ENCODE data around the gene EFEMP2.

Gene EFEMP2

DNA sequence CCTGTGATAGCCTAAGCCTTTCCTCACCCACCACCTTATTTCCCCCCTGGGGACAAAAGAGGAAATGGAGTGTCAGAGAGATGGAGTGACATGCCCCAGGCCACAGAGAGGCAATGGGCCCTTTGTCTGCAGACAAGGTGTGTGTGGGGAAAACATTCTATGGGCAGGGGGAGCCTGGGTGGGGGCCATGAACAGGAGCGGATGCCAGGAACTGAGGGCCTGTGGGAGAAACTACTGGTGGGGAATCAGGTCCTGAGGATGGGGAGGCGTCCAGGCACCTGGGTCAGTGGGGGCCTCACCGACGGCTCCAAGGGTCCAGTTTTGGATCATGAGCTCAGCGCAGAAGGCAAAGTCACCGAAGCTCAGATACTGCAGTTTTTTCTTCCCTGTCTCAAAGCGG lies 12.6 kb upstream of the EFEMP2 start:
- DNase-seq (ENCODE audit: low read depth in 2 of 3, low spot score in 1 of 3): no peak

DNA sequence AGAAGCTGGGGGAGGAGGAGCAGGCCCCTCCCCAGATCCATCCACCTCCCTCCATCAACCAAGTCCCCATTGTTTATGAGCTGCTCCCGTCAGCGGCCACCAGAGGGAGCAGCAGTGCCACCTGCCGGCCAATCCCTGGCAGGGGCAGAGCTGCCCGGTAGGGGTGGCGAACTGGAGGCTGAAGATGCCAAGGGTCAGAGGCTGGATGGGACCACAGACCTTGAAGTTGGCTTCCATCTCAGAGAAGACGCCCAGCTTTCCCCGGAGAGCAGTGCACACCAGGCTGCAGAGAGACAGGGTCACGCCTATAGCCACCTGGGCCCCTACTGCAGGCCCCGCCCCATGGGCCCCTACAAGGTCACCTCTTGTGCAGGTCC lies 12.1 kb upstream of the EFEMP2 start:
- peak; percentile 59 to 78 (median 75) for DNase-seq (ENCODE audit: low read depth in 2 of 3, low spot score in 1 of 3)

DNA sequence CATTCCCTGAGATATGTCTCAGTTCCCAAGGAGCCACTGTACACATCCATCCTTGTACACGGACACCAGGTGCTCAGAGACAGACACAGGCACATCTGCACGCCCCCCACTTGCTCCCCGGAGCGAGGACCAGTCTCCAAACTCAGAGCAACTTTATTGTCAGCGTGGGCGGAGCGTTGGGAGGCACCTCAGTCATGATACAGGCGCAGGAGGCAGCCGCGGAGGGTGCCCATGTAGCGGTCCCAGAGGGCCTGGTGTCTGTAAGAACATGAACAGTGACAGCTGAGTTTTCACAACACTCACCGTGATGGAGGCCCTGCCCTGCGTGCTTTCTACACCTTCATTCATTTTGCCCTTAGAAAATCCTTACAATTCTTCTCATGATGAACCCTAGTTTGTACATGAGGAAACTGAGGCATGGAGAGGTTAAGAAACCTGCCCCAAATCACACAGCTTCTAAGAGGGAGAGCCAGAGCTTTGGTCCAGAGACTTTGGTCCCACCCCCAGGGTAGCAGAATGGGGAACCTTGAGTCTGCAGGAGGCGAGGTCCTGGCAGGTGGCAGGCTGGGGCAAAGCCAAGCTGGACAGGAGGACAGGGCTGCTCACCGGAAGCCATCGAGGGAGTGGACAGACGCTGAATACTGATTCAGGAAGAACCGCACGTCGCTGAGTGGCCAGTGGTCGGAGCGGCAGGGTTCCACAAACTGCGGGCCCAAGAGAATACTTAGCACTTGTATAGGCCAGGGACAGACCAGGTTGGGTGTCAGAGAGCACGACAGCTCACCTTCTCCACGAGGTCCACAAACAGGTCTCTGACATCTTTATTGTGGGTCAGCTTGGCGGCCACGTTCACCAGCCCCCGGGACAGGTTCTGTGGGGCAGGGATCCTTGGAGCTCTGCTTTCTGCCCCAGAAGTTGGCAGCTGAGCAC lies 11.5 kb upstream of the EFEMP2 start:
- no peak for DNase-seq (ENCODE audit: low read depth in 2 of 3, low spot score in 1 of 3)

DNA sequence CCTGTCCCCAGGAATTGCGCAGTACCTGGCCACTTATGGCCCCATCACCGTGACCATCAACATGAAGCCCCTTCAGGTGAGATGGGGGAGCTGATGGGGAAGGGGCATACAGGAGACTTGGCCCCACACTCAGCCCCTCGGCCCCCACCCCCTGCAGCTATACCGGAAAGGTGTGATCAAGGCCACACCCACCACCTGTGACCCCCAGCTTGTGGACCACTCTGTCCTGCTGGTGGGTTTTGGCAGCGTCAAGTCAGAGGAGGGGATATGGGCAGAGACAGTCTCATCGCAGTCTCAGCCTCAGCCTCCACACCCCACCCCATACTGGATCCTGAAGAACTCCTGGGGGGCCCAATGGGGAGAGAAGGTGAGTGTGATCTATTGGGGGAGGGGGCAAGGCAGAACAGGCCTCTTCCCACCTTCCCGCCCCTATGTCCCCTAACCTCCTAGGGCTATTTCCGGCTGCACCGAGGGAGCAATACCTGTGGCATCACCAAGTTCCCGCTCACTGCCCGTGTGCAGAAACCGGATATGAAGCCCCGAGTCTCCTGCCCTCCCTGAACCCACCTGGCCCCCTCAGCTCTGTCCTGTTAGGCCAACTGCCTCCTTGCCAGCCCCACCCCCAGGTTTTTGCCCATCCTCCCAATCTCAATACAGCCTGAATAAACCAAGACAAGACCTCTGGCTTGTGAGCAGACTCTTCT lies 10.6 kb upstream of the EFEMP2 start:
- DNase-seq (ENCODE audit: low read depth in 2 of 3, low spot score in 1 of 3): no peak

DNA sequence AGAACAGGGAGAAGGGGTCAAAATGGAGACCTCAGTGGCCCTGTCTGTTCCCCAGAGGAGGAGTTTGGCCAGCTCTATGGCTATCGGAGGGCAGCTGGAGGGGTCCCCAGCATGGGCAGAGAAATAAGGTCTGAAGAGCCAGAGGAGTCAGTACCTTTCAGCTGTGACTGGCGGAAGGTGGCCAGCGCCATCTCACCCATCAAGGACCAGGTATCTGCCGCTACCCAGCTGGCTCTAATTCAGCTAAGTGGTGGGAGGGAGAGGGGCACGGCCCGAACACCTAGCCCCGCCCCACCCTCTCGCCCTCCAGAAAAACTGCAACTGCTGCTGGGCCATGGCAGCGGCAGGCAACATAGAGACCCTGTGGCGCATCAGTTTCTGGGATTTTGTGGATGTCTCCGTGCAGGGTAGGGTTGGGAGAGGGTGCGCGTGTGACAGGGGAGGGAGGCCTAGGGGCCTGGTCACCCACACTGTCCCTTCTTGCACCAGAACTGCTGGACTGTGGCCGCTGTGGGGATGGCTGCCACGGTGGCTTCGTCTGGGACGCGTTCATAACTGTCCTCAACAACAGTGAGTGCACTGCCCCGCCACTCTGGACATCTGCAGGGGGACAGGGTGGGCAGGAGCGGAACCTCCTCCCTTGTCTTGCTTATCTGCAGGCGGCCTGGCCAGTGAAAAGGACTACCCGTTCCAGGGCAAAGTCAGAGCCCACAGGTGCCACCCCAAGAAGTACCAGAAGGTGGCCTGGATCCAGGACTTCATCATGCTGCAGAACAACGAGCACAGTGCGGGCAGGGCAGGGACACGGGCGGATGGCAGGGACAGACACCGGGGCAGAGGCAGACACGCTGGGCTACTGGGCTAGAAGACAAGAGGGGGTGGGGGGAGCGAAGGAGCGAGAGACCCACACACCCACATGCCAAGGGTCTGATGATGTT lies 9.8 kb upstream of the EFEMP2 start:
- no peak for DNase-seq (ENCODE audit: low read depth in 2 of 3, low spot score in 1 of 3)

DNA sequence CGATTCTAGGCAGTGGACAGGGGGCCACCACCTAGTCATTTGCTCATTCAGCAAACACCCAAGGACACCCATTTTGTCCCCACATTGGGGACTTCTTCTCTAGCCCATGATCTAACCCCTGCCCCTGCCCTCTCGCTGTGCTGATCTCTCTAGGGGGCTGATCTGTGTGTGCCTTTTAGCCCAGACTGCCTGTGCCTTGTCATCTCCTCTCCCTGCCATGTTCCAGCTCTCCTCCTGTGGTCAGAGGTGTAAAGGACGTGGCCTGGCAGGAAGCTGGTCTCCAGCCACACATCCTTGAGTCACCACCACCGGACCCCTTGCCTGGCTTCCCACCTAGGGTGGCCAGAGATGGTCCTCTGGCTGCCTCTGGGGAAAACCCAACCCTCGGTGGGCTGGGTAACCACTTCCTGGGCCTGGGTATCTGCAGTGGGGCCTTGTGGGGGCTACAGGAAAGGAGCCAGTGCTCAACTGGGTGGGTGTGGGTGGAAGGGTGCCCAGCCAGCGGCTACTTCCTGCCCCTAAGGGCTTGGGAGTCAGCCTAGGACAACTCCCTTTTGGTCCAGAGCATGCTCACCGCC lies 8.3 kb upstream of the EFEMP2 start:
- no peak for DNase-seq (ENCODE audit: low read depth in 2 of 3, low spot score in 1 of 3)

DNA sequence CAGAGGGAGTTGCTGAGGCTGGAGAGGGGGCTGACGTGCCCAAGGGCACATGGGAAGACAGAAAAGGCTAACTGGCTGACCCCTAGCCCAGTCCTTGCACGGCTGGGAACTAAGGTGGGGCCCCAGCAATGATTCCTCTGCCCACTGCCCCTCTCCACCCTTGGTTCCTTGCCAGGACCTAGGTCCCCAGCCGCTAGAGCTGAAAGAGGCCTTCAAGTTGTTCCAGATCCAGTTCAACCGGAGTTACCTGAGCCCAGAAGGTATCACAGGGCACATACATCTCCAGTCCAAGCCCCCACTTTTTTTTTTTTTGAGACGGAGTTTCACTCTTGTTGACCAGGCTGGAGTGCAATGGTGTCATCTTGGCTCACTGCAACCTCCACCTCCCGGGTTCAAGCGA lies 7.4 kb upstream of the EFEMP2 start:
- DNase-seq (ENCODE audit: low read depth in 2 of 3, low spot score in 1 of 3): no peak

DNA sequence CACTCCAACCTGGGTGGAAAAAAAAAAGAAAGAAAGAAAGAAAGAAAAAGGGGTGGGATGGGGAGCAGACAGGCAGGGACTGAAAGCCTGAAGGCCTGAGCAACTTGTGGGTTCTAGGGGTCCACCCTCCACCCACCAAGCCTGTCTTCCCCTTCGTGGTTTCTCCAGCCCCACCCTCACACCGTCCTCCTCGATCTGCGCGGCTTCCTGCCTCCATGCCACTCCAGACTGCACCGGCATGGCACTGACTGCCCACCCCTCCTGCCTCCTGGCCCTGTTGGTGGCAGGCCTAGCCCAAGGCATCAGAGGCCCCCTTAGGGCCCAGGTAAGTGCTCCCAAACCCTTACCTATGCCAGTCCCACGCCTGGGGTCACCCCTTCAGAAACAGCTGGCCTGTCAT lies 7.0 kb upstream of the EFEMP2 start, which contains the start of gene CTSW:
CTSW (plus strand) TSS at position 221 of the 400 bp plus-strand sequence; CDS start at position 239, 18 bp downstream.
- DNase-seq (ENCODE audit: low read depth in 2 of 3, low spot score in 1 of 3): no peak

DNA sequence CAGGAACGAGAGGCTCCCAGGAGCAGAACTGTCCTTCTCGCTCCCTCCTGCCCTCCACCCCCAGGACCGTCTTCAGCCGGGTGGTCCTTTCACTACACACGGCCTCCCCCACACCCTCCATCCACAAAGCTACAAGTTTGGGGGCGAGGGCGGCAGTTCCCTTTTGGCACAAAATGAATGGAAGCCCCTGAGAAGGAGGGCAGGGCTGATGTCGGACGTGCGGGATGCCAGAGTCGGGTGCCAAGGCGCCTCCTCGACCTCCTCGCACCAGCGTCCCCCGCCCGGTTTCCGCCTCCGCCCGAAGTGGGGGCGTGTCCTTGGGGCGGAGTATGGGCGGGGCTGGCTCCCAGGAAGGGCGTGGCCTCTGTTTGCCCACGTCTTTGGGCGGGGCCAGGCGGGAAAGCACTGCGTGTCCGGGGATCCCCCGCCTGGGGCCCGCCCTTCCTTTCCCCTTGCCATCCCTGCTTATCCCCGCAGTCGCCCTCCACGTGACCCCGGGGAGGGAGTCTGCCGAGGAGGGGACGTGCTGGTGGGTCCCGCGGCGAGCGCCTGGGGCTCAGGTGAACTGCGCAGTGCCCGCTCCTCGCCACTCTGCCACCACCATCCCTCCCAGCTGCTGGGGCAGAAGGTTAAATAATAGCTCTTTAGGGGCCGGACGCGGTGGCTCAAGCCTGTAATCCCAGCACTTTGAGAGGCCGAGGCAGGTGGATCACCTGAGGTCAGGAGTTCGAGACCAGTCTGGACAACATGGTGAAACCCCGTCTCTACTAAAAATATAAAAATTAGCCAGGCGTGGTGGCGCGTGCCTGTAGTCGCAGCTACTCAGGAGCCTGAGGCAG lies 937 bp upstream of the EFEMP2 start:
- DNase-seq (ENCODE audit: low read depth in 2 of 3, low spot score in 1 of 3): peak; percentile 92 to 99 (median 92)

DNA sequence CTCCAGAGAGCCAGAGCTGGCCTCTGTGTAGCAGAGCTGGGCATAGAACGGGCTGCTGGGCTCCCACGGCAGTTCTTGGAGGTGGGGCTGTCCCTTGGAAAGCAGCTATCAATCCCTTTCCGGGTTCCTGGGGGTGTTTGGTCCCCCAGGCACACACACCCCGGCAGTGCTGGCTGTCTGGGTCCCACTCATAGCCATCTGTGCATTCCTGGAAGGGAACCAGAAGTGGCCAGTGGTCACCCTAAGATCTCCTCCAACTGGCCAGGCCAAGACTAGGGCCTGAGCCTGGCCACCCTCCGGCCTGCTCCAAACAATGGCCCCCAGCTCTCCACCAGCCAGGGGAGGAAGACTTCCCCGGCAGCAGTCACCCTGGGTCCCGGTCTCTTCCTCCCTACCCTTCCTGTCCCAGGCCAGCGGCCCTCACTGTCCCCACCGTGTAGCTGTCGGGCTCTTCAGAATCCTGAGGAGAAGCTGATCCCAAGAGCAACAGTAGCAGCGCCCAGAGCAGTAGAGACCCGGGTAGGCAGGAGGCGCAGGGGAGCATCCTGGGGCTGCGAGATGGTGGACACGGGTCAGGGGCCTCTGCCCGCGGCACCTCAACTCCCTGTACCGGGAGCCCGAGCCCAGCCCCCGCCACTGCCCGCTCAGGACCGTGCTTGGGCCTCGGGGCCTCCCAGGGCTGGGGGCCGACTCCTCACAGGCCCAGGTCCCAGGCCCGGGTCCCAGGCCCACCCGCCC lies 620 bp downstream of the EFEMP2 start:
- DNase-seq (ENCODE audit: low read depth in 2 of 3, low spot score in 1 of 3): no peak

DNA sequence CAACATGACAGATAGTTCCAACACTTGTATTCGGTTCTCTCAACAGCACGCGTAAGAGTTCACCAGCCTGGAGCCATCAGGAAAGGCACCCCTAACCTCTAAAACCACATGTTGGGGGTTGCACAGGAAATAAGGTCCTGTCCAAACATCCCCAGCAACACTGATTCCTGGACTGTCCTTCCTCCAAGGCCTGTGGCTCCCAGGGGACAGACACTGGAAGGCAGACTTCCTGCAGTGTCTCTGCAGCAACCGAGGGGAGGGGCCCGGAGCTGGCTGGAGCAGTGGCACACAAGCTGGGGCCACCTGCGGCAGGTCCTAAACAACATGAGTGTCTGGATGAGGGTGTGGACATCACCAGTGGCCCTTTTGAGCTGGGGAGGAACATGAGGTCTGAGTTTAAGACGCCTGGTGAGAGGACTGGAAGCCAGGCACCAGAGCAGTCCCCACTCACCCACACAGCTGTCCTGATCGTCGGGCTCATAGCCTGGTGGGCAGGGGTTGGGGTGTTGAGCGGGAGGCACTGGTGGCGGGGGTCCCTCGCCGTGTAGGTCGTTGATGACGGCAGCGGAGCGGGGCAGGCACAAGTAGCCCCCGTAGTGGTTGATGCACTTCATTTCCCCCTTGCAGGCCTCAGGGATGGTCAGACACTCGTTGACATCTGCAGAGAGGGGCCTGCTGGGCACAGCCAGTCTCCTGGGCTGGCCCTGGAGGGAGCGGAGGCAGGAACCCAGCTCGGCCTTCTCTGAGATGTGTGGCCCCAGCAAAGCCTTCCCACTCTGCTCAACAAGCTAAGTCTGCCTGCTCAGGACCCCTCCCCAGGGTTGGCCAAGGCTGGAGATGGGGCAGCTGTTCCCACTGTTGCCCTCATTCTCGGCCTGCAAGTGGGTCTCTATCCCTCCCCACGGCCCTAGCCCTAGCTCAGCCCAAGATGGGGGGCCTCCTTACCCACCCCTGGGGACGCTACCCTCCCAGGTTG lies 1.6 kb downstream of the EFEMP2 start:
- no peak for DNase-seq (ENCODE audit: low read depth in 2 of 3, low spot score in 1 of 3)

DNA sequence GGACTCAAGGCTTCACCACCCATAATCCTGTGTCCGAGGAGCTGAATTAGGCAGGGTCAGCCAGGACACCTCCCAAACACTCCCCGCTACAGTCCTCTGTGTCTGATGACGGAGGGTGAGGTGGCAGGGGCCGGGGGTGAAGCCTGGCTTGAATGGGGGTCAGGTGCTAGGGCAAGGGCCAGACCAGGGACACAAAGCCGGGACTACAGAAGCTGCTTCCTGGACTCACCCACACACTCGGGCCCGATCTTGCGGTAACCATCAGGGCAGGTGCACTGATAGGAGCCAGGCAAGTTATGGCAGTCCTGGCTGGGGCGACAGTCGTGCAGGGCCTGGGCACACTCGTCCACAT lies 2.3 kb downstream of the EFEMP2 start:
- DNase-seq (ENCODE audit: low read depth in 2 of 3, low spot score in 1 of 3): no peak

DNA sequence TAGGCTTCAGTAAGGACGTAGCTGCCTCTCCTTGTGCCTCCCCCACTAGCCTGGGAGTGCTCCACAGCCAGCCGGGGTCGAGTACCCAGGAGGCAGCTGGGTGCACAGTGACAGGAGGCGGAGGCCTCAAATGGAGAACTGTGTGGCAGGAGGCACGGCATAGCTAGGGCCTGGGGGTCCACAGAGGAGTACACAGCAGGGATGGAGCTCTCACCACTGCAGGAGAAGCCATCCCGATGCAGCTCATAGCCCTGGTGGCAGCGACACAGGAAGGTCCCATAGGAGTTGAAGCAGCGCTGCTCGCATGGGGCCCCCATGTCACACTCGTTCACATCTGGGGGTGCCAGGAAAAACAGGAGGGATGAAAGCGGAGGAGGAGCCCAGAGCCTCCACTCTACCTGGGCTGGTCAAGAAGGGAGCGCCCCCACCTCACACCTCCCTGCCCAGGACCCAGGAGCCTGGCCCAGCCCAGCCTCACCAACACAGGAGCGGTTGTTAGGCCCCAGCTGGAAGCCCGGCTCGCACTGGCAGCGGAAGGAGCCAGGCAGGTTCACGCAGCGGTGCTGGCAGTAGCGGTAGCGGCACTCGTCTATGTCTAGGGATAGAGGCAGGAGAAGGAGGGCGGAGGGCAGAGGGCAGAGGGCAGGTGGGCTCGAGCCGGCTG lies 2.8 kb downstream of the EFEMP2 start:
- no peak for DNase-seq (ENCODE audit: low read depth in 2 of 3, low spot score in 1 of 3)

DNA sequence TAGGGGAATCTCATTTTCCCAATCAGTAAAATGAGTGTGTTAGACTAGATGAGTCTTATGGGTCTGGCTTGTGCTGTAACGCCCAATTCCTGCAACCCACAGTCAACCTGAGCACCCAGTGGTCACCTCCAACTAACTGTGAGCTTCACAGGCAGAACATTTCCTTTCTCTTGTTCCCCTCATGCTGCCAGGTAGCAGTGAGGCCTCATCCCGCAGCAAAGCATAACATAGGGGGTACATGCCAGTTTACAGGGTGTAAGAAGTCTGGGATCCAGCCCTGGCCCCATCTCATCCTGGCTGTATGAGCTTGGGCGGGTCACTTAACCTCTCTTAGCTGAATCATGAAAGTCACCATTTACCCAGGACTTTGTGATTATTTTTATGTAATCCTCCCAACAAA lies 3.7 kb downstream of the EFEMP2 start:
- no peak for DNase-seq (ENCODE audit: low read depth in 2 of 3, low spot score in 1 of 3)

DNA sequence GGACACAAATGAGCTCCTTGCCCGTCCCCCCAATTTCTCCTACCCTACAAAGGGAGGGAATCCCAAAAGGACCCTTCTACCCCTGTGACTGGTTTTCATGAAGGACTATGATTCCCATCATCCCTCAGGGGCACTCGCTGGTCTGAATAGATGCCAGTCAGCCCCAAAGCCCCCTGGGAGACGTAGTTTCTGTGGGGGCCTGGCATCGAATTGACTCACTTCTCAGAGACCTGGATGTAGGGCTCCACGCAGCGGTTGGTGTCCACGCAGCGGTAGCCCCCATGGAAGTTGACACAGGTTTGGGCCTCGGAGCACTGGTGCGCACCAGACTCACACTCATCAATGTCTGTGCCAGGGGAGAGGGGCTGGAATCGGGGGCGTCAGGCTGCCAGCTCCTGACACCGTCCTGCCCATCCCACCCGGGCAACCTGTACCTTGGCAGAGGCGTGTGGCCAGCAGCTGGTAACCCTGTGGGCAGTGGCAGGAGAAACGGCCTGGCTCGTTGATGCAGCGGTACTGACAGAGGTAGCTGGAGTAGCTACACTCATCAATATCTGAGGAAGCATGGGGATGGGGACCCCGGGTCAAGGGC lies 4.4 kb downstream of the EFEMP2 start:
- no peak for DNase-seq (ENCODE audit: low read depth in 2 of 3, low spot score in 1 of 3)

DNA sequence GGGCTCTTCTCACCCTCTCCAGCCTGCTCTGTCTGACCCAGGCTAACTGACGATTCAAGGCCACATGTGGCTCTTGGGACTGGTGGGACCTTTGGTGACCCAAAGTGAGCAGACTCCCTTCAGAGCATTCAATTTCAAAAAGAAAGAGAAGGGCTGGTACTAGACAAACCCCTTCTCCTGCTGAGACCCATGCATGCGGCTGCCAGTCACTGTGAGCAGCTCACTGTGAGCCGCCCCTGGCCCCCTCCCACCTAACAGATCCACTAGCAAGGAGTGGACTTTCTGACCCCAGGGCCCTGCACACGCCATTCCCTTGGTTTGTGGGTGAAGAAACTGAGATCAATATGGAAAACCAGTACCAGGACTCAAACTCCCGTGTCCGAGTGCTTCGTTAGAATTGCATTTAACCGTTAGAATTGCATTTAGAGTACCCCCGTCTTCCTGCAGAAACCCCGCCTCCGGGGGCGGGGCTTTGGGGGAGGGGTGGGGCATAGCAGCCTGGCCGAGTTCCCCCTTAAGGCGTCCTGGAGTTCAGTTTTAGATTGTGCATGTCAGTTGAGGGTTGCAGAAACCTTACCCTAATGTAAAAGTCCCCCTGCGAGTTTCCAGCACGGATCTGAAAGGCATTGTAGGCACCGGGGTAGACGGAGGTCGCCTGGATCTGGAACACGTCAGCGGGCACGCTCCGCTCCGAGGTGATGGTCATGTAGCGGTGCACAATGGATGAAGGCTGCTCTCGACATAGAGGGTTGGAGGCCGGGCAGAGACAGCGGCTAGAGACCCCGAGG lies 5.1 kb downstream of the EFEMP2 start:
- no peak for DNase-seq (ENCODE audit: low read depth in 2 of 3, low spot score in 1 of 3)
